Astrocyte (in vitro differentiated cells and primary cell): ENCODE data around the gene NEUROG1.

ENCODE experiments used
- CTCF ChIP-seq: IDR thresholded peaks from 2 replicates; pipeline ENCODE4 v1.5.1; 2011; ENCODE audit warnings: low read depth, mild to moderate bottlenecking, inconsistent platforms, low read length, moderate library complexity; ENCODE audit not compliant: insufficient read depth
- EZH2 ChIP-seq: IDR thresholded peaks from 2 replicates; pipeline ENCODE4 v1.6.1; 2012; ENCODE audit warnings: mild to moderate bottlenecking, low read length, inconsistent platforms; ENCODE audit not compliant: insufficient read depth

- TF ChIP-seq CTCF (no peak), EZH2 (no peak)
These were observed 47.8 kb downstream of the NEUROG1 start for GRCh38 chr5:135487839-135488514.
